ENCODE measurements around the gene ANKRD44. TPM values are rescaled to one million over a fixed set of nuclear protein-coding genes. Genes with fewer than 3 reads are reported as not detected.

The ANKRD44 gene
- total RNA-seq, 1 donor from 2014 or later, result 170 TPM

DNA sequence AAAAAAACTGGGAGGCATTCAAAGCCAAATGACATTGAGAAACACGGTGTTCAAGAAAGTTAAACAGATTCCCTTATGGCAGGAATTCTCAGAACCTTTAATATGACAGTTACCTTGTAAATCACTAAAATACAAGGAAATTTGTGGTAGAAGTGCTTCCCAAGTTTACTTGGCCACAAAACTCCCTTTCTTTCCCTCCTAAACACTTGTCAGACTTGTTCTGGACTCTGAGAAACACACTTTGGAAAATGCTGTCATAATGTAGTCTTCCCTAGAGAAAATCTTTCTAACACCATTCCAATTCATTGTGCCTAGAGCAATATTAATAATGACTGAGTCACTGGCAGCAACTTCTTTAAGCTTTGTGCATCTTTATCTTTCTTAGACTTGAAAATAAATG, 140.4 kb downstream of the ANKRD44 start:
- DNase-seq, result no peak

DNA sequence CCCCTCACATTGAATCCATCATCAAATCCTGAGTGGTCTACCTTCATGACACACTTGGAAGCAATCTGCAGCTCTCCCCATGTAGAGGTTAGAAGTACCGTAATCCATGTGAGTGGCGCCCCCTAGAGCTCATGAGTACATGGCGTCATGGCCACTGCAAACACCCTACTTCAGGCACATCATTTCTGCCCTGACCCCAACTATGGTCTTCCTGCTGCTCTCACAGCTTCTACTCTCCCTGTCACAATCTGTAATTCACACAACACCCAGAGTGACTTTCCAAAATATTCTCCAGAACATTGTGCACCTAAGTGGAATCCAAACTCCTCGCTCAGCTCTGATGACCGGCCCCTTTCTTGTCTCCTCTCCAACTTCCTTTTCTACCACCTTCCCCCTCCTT, 141.9 kb downstream of the ANKRD44 start:
- peak; percentile 11 for DNase-seq

DNA sequence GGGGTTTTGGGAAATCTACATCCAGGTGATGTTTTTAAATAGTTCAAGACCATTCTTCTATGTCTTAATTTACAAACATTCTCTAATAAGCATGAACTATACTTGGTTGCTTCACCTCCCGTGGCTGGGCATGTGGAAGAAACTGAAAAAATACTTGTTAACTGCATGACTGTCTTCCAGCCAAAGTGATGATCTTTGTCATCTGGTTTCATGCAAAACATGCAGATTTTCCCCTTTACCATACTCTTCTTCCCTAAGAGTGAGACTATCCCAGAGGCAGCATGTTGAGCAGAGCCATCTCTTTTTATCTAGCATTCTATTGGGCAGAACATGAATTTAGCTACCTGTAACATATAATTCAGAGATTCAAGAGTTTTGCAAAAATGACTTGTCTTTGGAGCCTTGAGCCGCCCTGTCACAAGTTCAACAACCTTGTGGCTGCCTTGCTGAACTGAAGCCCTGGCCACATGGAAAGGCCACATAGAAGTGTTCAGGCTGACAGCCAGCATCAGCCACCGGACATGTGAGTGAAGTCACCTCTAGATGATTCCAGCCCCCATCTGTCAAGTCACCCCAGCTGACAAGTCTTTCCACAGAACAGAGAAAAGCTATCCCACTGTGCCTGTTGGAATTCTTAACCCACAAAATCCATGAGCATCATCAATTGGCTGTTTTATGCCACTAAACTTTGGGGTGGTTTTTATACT, 142.8 kb downstream of the ANKRD44 start:
- DNase-seq, result no peak

DNA sequence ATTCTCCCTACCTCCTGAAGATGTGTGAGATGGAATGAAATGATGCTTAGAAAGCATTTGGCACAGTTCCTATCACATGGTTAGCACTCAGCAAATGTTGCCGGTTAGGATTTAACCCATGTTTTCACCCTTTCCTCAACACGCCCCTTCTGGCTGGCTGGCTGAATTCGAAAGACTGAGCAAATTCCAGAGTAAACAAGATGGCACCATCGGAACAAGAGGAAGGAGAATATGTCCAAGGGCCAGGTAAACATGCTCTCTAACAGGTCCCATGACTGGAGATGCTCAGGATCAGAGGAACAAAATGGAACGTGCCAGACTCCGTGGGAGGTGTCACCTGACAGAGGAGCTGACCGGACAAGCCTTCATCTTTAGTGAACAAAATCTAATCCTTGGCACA, 145.6 kb downstream of the ANKRD44 start:
- no peak for DNase-seq

DNA sequence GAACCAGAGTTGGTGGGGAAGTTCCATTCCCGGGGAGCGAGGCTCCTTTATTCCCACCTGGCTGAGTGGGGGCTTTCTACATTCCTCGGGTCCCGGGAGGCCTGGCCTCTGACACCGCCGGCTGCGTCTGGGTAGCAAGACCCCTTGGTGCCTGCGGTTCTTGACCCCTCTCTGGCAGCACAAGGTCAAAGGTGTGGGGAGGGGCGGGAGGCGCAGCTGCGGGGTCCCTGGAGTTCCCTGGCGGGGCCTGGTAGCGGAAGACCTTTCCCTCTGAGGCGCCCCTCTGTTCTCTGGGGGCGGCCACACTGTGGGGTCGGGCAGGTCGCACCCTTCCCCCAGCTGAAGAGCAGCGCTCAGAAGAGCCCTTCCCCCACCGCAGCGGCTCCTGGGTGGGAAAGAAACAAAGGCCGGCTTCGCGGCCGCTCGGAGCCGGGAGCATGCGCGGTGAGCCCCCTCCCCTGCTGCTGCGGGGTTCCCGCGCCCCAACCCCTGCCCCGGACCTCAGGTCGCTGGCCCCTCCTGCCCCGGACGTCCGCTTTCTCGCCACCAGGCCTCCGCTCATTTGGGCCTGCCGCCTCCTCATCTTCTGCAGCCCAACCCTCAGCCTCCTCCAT, 146.3 kb downstream of the ANKRD44 start:
- no peak for DNase-seq

DNA sequence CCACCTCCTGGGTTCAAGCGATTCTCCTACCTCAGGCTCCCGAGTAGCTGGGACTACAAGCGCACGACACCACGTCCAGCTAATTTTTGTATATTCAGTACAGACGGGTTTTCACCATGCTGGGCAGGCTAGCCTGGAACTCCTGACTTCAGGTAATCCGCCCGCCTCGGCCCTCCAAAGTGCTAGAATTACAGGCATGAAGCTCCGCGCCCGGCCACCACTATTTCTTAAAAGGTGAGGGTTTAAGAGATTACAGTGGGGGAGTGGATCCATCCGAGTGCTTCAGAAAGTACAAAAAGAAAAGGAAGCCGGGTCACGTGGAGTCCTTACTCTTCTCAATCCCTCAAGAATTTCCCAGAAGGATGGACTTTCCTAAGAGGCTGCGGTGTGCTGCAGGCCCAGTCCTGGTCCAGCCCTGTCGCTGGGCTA, 146.9 kb downstream of the ANKRD44 start:
- no peak for DNase-seq

DNA sequence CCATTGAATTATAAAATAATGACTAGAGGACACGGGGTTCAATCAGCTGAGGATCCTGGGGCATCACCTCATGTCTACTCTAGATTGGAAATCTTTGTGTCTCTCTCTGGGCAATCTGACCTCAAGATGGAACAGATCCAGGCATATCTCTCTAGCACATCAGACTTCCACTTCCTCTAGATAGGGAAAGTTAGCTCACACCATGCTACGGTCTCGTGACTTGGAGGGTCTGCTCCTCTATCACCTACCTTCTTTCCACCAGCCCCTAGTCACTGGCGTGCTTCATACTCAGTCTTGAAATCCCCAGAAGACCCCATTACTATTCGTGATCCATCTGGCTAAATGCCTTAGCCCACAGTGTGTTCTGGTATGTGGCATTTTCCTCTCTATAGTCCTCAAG, 148.8 kb downstream of the ANKRD44 start:
- DNase-seq, result no peak

DNA sequence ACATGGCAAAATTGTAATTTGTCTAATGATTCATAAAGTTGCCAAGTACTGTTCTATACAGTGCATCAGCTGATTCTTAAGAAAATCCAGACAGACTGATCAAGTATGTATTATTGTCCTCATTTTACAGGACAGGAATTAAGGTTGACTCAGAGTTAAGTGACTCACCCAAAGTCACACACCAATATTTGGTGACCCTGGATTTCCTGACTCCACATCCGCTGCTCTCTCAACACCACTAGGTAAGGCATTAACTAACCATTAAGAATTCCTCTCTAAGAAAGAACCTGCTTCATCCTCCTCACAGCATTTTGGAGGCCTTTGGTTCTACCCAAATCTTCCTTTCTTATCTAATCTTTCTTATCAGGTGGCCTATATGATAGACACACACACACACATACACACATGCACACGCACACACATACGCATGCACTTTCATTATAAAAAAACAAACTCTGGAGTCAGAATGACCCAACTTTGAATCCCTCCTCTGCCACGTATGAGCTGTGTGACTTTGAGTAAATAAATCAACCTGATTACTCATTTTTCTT, 150.8 kb downstream of the ANKRD44 start:
- DNase-seq, result no peak

DNA sequence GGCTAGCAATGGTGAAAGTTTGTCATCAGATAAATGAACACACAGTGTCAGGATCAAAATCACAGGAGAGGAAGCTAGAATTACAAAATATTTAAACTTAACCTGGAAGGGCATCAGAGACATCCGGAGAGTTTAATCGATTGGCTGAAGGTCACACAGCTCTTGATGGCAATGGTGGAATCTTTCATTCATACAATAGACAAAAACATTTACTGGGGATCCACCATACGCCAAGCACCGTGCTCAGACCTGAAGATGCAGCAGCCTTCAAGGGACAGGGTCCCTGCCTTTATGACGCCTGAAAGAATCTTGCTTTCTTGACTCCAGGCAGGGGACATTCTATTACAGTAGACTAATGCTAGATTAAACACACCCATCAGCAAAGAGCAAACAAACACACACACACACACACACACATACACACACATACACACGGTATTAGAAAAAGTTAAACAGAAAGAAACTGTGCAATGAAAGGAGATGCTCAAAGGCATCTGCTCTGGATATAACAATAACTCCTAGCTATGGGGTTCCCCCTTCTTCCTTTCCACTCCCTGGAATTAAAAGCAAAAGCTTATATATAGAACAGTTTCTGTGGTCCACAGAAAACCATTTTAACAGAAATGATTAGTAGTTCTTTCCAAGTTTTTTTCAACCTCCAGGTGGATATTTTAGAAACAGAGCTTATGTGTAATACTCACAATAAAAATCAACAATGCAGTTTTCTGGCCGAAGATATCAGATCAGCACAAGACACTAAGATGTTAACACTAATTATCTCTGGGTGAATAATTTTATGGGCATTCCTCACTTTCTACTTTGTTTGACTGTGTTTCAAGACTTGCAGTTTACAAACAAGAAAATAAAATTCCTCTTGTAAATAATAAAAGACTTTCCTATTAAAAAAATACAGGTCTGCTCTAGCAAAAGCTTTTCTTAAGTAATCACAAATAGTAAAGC, 151.7 kb downstream of the ANKRD44 start:
- DNase-seq, result no peak

DNA sequence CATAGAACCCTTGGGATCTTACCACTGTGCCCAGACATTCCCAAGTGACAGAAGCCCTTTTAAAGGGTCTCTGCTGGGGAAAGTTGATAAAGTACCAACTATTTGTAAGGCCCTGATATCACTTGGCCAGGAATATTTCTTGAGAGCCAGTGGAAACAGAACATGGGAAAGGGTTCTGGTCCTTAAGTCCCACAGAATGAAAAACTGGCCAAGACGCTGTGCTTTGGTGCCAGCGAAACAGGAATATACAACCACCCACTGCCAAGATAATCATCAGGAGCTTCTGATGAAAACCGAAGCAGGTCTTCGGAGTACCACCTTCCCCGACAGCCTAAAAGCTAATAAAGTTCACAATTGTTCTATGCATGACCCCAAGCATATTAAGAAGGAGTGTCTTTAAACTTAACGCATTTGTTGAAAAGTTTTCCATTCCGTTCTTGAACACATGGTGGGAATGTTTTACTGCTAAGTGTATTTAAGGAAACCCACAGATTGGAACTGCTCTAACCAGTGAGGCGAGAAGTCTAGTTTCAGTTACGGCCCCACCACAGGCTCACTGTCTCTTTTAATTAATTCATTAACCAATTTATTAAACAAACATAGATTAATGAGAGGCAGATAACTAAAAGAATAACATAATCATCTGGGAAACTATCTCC, 152.6 kb downstream of the ANKRD44 start:
- DNase-seq, result no peak

DNA sequence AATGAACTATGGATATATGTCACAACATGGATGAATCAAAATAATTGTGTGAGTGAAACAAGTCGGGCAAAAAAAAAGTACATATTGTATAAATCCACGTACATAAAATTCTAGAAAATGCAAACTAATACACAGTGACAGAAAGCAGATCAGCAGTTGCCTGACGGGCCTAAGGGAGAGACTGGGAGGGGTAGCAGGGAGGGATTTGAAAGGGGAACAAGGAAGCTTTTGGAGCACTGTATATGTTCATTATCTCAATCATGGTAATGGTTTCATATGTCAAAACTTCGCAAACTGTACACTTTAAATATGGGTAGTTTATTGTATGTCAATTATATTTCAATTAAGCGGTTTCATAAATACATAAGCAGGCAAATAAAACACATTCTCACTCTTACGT, 153.8 kb downstream of the ANKRD44 start:
- no peak for DNase-seq

DNA sequence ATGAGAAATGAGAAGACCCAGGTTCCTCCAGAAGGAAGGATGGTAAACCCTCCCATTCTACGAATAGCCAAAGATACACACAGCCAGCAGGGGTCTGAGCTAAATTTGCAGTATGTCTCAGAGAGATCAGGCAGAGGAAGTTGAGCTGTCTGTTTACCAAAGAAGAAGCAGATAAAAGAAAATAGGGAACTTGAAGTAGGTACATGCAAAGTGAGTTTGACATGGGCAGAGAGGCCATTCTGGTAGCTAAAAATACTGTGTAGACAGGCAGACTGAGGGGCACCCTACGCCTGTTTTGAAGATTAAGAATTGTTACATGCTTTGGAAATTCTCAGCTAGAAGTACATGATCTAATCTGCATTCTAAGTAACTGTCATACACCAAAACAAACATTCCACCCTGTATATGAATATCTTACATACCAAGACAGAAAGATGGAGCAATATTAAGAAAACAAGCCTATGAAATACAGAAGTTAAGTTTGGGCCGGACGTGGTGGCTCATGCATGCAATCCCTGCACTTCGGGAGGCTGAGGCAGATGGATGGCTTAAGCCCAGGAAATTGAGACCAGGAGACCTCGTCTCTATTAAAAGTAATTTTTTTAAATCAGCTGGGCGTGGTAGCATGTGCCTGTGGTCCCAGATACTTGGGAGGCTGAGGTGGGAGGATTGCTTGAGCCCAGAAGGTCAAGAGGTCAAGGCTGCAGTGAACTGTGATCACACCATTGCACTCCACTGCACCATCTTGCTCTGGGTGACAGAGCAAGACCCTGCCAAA, 157.9 kb downstream of the ANKRD44 start:
- DNase-seq, result no peak

DNA sequence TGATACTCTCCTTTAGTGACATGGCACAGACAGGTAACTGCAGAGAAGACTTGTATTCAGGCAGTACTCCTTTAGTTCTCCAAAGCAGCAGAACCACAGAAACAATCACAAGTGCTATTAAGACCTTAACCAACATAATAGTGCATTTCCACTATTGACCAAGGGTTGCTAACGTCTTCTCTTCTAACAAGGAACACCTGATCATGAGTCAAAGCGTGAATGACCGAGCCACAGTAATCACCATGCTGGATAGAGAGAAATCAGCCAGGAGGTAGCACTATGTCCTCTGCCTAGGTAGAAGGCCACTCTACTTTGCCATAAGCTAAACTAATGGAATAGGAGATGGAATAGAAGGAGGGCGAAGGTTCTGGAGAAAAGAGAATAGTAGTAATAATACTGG, 161.0 kb downstream of the ANKRD44 start:
- DNase-seq, result no peak

DNA sequence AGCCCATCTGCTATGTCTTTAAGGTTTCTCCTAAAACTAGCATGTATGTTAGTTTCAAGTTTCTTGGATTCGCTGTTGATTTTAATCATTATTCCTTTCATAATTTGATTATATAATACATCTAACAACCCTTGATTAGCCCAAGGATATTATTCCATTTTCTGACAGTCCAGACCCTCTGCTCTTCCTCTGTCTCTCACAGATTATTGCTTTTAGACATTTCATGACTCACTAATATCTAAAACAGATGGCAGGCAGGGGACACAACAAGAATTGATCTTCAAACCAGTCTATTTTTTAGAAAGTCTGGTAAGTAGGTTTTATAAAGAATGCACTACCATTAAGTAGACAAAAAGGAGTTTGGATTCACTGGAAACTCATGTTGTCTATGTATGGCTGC, 162.2 kb downstream of the ANKRD44 start:
- no peak for DNase-seq

DNA sequence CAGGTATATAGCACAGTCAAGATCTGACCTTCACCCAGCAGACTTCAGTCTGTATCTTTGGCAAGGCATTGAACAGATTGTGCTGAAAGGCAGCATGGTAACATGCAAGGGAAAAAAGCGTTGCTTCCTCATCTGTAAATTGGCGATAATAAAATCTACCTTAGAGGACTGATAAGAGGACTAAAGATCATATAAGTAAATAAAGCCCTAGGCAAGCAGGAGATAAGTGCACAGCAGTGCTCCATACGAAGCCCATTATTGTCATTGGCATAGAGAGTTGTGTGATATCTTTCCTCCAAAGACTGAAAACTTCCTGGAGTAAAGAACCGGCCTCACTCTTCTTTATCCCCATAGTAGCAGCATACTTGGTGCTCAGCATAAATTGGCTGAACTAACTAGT, 162.6 kb downstream of the ANKRD44 start:
- no peak for DNase-seq

DNA sequence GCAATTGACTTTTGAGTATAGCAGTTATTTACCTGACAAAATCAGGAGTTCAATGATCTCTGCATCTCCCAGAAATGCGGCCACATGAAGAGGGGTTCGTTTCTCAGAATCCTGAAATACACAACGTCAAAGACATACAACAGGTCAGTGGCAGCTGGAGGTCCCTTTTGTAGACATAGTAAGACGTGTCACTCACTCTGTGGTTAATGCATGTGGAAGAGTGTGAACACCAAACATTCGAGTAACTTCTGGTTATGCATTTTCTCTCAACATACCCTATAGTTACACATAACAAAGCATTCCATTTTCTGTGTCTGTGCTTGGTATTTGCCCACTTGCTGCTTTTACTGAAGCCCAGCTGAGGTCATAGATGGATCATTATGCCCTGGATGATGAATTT, 163.6 kb downstream of the ANKRD44 start:
- DNase-seq, result no peak

DNA sequence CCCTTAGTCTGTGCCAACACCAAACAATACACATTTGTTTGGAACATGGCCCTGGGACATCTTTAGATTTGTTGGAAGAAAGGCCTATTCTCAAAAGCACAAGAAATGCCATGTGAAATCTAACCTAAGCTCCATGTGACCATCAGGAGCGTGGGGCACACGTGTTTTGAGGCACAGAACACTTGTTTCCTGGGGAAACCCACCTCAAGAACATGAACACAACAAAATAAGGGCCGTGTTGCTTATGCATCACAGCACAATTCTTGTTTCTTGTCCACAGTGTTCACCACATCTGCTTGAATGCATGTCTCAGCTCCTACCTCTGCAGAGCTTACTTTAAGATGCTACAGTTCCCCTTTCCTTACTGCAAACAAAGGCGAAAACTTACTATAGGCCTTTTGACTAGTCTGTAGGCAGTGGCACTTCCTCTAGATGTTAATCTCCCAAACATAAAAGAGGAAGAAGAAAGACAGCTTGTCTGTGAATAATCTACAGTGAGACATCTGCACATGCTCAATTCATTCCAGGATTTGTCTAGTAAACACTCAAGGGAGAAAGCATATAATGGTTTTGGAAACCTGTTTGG, 165.0 kb downstream of the ANKRD44 start:
- no peak for DNase-seq

DNA sequence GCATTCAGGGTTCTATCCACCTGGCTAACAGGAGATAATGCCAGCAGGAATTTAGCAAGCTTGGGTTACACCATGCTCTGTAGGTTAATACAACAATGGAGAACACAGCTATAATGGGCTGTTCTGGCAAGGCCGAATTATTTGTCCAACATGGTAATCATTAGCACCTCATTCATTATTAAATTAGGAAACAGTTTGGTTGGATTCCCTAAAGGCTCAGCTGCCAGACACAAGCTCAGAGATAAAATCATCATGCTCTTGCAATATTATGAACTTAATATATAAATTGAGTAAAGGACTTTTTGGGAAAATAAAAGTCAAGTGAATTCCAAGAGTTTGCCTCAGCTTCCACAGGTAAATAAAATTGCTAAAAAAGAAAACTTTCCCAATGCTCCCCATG, 166.4 kb downstream of the ANKRD44 start:
- no peak for DNase-seq

DNA sequence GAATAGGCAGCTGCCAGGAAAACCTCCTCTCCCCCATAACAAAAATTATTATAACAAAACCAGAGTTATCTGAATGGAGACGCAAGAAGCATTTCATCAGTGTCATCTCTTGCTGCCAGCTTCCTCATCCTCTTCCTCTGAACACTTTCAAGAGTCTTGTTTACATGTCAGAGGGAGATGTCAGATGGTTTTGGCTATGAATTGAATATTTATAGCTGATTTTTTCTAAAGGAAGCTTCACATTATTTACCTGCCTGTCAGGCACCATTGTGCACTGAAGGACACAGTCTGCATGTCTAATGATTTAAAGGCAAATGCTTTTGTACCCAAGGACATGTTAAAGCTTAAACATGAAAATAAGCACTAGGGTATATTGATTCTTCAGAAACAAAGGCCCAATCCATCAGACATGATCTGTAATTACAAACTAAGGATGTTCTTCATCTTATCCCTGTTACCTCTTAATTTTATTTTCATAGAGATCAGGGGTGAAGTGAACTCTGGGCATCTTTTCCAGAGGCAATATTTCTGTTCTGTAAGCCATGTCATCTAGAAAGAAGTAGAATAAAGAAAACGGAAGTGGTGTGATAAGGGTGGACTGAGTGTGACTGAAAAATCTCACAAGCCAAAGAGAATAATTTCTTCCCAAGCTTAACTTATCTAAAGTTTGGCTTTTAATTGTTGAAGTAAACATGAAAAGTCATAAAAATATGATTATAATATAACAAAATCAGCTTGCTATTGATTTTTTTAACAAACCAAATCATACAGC, 168.7 kb downstream of the ANKRD44 start:
- DNase-seq, result no peak

DNA sequence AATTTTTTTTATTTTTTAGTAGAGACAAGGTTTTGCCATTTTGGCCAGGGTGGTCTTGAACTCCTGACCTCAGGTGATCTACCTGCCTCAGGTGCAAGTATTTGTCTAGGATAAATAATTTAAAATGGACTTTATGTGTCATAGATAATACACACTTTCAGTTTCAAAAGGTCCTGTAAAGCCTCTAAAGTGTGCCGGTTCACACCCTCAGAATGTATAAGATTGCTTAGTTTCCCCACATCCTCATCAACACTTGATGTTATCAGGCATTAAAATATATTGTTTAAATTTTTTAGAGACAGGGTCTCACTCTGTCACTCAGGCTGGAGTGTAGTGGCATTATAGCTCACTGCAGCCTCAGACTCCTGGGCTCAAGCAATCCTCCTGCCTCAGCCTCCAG, 170.5 kb downstream of the ANKRD44 start:
- no peak for DNase-seq

Data from occipital lobe (tissue), 2 donors.